ENCODE results near the gene ARR3.
"Not testable (repeated sequence)": the region's sequence is repeated elsewhere in the genome, so short reads cannot be mapped to it uniquely, and the experiment has no call there.

ARR3 gene

GRCh38 chrX:70268034-70268433 lies at the start of gene ARR3:
ARR3 (plus strand) TSS chrX:70268334; CDS start chrX:70269386, 1,052 bp downstream.
- no peak for DNase-seq

DNA sequence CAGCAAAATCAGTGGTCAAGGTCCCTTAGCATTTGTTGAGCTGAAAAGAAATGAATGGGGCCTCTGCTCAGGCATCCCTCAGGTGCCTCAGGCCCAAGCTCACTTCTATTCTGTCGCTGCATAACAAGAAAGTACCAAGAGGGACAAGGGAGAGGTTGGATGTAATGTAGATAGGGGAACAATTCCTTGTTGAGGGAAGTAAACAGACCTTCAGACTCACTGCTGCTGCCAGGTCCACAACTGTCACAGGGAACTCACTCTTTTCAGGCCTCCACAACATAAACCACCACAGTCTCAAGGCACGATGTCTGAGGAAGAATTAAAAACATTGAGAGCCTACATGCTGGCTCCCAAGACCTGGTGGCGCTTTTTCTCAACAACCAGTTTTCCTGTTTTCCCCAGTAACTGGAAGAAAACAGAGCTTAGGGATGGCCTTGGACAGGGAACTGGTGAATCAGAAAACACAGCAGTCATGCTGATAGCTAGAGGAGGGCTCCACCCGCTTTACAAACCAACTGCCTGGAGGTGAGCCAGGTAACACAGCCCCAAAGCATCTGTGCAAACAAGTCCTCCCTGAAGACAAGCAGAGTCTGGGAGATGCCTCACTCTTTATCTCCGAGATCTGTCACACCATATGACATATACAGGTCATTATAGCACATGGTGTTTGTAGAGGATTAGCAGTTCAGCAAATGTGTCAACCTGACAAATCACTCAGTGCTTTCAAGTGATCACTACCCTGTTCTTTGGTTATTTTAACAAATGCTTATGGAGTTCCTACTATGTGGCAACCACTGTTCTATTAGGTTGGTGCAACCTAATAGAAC lies 48.0 kb upstream of the ARR3 start:
- DNase-seq: no peak

DNA sequence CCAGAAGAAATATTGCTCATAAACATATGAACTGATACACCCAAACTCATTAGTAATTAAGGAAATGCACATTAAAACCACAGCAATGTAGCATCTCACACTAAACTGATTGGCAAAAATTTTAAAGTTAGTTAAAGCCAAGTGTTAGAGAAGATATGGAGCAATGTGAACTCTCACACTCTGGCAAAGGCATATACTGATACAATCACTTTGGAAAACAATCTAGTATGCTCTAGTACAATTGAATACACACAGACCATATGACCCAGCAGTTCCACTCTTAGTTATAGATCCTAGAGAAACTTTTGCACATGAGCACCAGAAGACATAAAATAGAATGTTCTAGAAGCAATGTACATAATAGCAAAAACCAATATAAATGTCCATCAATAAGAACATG lies 42.1 kb upstream of the ARR3 start:
- DNase-seq: no peak

DNA sequence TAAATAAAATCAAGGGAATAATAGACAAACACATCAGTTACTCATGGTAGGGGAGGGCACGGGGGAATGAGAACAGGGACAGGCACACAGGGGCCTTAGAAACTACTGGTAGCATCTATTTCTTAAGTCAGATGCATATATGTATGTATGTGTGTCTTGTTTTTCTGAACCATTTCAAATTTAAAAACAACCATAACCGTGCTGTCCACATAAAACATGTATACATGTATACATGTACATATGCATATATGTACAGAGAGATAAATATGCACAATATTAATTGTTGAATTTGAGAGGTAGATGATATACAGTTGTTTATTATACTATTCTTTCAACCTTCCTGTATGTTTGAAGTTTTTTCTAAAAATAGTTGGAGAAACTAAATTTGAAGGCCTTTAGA lies 41.4 kb upstream of the ARR3 start:
- no peak for DNase-seq

DNA sequence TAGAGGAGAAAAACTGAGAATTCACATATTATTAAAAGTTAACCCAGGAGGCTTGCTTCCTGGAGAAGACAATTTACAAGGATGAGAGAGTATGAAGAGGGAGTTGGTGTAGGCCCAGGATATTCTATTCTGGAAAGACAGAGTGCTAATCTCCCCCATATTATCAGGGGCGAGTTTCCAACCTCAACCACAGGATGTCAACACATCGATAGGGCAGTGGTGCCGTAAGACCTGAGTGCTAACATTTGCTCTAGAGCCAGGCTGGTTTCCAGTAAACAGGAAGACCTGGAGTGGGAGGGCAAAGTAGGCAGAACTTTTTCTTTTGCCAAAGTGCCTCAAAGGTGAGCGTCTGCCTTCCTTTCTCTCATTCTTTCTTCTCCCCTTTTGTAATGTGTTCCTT lies 36.5 kb upstream of the ARR3 start:
- no peak for DNase-seq

DNA sequence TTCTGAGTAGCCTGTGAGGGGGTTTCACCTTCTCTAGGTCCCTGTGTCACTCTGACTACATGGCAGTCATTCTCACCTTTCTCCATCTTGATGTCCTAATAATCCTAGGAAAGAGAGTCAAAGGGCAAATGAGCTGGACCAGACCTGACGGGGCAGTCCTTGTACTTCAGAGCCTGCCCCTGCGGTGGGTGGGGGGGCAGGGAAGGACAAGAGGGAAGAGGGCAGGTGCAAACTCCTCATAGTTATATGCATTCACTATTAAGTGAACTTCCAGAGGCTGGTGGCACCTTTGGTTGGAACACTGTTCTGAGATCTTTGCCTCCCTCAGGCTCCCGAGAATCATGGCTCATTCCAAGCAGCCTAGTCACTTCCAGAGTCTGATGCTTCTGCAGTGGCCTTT lies 33.8 kb upstream of the ARR3 start, which contains the start of gene AWAT1:
AWAT1 (plus strand) TSS at position 301 of the 400 bp plus-strand sequence; CDS start at position 342, 41 bp downstream.
- no peak for DNase-seq

DNA sequence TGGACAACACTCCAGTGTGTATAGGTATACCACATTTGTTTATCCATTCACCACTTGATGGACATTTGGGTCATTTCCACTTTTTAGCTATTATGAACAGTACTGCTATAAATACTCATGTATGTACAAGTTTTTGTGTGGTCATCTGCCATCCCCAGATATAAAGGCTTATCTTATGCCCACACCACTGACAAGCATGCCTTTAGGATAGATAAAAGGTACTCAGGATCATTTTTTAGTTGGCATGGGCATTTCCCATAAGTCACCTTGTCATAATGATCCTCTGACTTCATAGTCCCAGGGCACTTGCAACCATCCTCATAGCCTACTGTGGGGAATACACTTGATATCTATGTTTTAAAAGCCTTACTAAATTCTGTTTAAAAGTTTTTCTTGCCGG lies 27.4 kb upstream of the ARR3 start:
- no peak for DNase-seq

GRCh38 chrX:70241501-70241900 lies 26.6 kb upstream of the ARR3 start:
- DNase-seq: no peak

DNA sequence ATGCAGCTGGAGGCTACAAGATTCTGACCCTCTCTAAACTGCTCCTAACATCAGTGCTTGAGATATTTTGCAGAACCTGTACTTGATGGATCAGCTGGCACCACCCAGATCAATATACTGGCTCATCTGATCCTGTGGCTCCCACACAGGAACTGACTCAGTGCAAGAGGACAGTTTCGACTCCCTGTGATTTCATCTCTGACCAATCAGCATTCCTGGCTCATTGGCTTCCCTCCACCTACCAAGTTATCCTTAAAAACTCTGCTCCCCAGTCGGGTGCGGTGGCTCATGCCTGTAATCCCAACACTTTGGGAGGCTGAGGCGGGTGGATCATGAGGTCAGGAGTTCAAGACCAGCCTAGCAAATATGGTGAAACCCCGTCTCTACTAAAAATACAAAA lies 24.5 kb upstream of the ARR3 start:
- not testable (repeated sequence) for DNase-seq

- no peak for DNase-seq
Measured at GRCh38 chrX:70244881-70245280, 23.3 kb upstream of the ARR3 start.

GRCh38 chrX:70247252-70247651 lies 20.9 kb upstream of the ARR3 start:
- DNase-seq: no peak

GRCh38 chrX:70252491-70252890 lies 15.6 kb upstream of the ARR3 start:
- no peak for DNase-seq

- DNase-seq: no peak
Measured at GRCh38 chrX:70253377-70254062, 14.6 kb upstream of the ARR3 start.

- DNase-seq: no peak
Measured at GRCh38 chrX:70254063-70254400, 14.1 kb upstream of the ARR3 start.

DNA sequence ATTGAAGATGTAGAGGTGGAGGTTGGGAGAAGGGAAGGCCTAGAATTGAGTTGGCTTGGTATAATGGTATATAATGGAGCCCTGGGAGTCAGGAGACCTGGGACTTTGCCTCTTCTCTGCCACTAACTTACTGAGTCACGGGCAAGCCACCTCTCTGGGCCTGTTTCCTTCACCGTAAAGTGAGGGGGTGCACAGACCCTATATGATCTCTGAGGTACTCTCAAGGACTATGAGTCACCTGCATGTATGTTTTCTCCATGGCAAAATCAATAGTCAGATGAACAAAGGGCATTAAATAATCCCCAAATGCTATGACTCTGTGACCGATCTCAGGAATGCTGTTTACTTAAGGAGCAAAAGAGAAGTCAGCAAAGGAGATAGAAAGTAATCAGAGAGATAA lies 13.2 kb upstream of the ARR3 start:
- DNase-seq: no peak

GRCh38 chrX:70255452-70255851 lies 12.7 kb upstream of the ARR3 start:
- DNase-seq: no peak

GRCh38 chrX:70257423-70258288 lies 10.5 kb upstream of the ARR3 start:
- no peak for DNase-seq

GRCh38 chrX:70260104-70260503 lies 8.0 kb upstream of the ARR3 start, which contains the start of gene P2RY4:
P2RY4 (minus strand) TSS chrX:70260204; CDS start chrX:70259624, 580 bp downstream.
- no peak for DNase-seq

- peak in 1 of 6 experiments; percentile 4 for DNase-seq
Measured at GRCh38 chrX:70262952-70263567, 5.1 kb upstream of the ARR3 start.

- DNase-seq: no peak
Measured at GRCh38 chrX:70264784-70265183, 3.4 kb upstream of the ARR3 start.

DNA sequence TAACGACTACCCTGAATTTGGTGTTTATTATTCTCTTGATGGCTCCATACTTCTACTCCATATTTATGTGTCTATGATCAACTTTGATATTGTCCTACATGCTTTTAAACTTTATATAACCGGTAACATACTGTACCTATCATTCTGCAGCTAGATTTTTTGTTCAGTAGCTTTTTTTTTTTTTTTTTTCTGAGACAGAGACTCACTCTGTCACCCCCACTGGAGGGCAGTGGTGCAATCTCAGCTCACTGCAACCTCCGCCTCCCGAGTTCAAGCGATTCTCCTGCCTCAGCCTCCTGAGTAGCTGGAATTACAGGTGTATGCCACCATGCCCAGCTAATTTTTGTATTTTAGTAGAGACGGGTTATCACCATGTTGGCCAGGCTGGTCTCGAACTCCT lies 5.9 kb downstream of the ARR3 start:
- not testable (repeated sequence) for DNase-seq

- DNase-seq: no peak
Measured at GRCh38 chrX:70279081-70279480, 10.9 kb downstream of the ARR3 start.

GRCh38 chrX:70280573-70280972 lies 12.4 kb downstream of the ARR3 start:
- DNase-seq: no peak
